Activated CD8-positive, alpha-beta memory T cell treated with anti-CD3 and anti-CD28 coated beads, Interleukin-2, amount 50 U/mL, for 24 hours (primary cell): ENCODE measurements around the gene ERH.

Experiments
- DNase-seq: peaks from one replicate; pipeline ENCODE4 v3.0.0-alpha.2; 2020; ENCODE audit errors: extremely low read depth

The ERH gene

DNA sequence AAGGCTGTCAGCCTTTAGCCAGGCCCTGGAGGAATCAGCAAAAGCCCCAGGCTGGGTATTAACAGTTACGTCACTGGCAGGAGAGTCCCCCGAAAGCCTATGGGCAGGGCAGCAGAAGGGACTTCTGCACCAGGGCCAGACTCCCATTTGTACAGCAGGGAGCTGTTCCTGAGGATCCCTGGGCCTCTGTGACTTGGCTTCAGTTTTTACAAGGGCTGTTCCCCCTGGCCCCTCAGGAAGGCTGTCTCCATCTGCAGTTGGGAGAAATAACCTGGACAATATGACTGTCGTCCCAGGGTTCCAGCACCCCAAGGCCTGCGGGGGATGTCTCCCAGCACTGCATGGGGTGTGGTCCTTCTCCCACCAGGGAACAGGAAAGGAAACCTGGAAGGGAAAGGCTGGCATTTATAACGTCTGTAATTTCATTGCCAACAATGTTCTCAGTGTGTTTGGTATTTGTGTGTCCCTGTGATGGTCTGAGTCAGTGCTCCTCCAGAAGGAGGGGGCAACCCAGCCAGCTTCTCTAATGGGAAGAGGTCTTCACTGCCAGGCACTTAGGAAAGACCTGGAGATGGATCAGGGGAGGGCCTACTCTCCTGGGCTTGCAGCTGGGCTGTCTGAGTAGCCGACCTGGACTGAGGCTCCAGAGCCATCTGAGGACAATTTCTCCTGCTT, 42.4 kb downstream of the ERH start:
- no peak for DNase-seq

GRCh38 chr14:69355154-69355597, 42.9 kb downstream of the ERH start:
- DNase-seq: no peak

DNA sequence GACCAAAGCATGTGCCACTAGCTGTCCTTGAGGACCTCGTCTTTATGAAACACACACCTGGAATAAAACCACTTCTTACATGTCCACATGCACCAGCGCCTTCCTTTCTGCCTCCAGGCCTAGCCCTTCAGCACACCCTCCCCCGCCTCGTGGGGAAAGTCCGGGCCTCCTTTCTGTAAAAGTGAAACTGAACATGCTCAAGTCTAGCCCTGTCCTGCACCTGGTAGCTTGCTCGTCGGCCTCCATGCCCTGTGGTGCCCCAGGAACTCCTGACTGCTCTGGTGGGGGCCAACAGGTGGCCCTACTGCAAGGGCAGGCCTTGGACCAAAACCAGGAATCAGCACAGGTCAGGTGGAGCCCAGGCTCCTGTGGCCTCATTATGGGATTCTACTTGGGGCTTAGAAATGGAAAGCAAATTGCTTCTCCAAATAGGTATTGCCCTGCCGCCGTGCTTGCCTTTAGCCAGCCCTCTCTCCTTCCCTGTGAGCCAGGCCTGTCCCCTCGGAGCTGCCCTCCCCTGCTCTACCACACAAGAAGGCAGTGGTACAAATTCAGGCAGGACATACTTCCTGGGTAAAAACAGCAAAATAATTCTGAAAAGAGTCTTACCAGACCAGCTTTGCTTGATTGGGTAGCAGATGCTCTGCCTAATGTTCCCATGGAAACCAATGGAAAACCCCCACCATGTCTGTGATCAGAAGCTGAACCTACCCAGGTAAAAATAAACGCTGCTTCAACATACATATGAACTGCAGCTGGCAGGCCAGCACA, 43.5 kb downstream of the ERH start:
- DNase-seq: peak; percentile 28

DNA sequence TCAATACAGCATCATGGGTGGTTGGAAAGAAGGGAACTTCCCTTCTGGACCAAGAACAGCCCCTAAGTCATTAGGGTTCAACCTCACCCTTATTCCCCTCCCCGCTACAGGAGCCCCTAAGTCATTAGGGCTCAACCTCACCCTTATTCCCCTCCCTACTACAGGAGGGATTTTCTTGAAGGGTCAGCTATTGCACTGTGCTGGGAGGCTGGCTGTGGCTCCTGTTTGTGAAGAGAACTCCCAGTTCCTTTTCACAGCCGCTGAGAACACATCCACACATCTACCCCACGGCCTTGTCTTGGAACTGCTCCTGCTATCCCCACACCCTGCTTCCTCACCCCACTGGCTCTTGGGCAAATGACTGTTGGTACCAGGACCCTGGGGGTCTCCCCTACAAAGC, 44.9 kb downstream of the ERH start:
- DNase-seq: no peak

- DNase-seq: no peak
Measured at GRCh38 chr14:69351911-69352310, 46.2 kb downstream of the ERH start.

DNA sequence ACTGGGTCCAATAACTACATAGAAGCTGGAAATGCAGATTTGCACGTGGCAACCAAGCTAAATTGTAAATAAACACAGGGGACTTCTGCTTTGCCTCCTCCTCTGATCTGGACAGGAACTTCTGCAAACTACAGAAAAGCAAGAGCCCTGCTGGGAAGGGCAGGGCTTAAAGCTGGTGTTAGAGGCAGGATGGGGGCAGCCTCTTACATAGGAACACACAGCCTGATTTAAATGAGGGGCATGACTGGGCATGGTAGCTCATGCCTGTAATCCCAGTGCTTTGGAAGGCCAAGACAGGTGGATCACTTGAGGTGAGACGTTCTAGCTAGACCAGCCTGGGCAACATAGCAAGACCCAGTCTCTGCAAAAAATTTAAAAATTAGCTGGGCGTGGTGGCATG, 46.7 kb downstream of the ERH start:
- DNase-seq: no peak

GRCh38 chr14:69350892-69351291, 47.2 kb downstream of the ERH start:
- no peak for DNase-seq

DNA sequence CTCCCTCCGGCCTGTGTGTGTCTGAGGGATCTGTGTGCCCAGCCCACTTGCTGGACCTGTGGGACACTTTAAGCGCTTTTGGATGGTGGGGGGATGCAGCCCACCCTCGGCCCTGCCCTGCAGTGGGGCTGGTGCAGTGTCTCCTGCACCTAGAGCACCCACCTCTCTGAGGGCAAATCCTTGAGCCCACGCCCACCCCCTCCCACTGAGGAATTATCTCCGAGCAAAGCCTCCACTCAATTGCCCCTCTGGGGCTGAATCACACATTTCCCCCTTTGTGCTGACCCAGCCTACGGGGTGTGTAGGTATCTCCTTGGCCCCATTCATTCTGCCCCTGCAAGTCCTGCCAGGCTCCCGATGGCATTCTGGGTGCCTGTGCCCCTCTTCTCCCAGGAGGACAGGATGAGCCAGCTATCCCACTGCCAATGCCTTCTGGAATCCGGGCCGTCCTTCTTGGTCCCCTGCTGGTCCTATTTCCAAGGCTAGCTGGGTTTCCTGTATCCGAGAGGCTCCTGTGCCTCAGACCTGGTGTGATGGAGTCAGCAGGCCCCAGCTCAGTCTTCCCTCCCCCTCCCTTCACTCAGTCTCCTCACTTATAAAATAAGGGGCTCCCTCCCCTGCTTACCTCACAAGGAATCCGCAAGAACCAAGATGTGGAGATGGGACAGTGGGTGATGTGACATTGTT, 48.9 kb downstream of the ERH start:
- no peak for DNase-seq

DNA sequence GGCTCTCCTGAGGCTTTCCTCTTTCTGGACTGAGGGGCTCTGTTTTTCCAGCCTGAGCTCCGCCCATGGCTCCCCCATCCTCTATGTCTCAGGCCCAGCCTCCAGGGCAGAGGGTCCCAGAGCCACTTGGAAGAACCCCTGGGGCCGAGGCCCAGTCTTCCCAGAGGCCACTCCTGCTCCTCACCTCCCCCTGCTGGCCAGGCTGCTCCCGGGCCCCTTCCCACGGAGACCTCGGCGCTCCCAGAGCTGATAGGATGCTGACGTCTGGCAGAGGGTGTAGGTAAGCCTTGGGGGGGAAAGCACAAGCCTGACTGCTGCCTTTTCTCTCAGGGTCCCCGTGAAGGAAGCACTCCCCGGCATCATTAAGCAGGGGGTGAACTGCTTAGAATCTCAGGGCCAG, 51.4 kb downstream of the ERH start:
- DNase-seq: no peak

DNA sequence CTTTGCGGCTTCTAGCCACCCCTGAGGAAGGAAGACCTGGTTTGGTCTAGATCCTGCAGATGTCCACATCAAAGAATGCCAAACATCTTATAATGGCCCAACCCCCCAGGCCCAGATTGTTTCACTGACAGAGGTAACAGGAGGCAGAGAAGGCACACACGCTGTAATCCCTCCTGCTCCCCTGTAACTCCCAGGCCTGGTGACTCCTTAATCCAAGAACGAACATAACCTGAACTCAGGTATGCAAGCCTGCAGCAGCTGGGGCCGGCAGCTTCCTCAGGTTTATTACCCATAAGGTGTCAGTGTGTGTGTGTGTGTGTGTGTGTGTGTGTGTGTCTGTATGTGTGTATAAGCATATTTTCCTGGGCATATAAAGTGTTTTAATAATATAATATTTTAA, 52.7 kb downstream of the ERH start:
- no peak for DNase-seq

DNA sequence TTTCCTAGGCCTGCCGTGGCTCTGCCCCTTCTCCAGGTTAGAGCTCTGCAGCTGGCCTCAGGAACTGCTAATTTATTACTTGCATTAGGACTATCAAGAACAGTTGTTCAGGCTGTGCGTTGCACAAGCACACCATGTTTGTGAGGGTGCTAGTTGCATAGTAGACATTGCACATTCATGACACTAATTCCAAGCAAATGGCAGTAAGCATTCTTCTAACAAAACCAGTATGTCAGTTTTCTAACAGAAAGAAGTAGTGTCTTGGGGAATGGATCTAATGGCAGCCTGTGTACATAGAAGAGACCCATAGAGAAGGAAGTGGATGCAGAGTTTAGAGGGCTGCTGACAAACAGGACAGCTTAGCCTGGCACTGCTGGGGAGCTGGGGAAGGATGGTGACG, 53.9 kb downstream of the ERH start:
- DNase-seq: no peak

- no peak for DNase-seq
Measured at GRCh38 chr14:69342928-69343525, 55.1 kb downstream of the ERH start.

- no peak for DNase-seq
Measured at GRCh38 chr14:69339426-69339825, 58.7 kb downstream of the ERH start.

DNA sequence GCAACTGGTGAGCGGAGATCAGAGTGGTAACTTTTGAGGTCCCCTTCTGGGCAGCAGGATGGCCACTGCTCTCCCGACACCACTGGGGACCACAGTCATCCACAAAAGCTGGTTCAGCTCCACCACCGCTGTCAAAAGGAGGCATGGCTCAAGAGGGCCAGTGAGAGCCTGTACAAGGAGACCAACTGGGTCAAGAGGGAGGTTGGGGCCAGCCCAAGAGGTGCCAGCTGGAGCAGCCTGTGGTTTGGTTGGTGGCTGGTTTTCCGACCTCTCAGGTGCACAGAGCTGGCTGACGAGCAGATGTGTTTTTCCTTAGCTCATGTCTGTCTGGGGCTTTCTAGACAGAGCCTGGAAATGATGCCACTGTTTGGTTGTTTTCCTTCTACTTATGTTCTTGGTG, 60.1 kb downstream of the ERH start:
- DNase-seq: no peak

DNA sequence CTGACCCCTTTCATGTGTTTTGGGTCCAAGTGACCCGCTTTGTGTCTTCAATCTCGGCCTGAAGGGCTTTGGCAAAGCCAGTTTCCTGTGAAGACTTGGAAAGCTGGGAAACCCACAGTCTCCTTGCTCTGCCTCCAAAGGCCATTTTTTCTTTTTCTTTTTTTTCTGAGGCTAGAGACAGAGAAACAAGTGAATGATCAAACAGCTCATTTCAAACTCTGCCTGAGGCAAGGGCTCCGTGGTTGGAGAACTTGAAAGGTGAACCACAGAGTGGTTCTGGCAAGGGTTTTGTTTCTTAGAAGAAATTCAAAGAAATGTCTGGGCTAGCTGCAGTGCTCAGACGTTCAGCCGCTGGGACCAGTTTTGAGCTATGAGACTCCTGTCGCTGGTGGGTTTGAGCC, 62.7 kb downstream of the ERH start:
- no peak for DNase-seq

- no peak for DNase-seq
Measured at GRCh38 chr14:69334576-69334975, 63.5 kb downstream of the ERH start.

DNA sequence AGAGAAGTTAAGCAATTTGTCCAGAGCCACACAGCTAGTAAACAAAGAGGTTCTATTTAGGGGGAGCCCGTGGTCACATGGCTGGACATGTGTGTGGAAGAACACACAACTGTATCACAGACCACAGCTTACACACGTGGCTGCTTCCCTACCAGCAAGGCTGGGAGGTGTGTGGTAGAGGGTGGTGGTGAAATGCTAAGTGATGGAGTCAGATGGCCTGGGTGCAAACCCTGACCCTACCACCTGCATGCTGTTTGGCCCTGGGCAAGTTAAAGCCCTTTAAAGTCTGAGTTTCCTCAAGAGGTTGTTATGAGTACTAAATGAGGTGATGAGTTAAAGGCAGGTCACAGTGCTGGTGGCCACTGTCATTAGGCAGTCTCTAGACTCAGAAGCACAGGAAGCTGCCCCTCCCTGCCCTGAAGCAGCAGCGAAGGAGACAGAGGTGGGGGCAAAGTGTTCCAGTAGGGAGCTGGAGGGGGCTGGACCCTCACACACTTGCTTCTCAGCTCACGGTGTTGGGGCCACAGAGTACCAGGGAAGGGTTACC, 64.2 kb downstream of the ERH start:
- no peak for DNase-seq

DNA sequence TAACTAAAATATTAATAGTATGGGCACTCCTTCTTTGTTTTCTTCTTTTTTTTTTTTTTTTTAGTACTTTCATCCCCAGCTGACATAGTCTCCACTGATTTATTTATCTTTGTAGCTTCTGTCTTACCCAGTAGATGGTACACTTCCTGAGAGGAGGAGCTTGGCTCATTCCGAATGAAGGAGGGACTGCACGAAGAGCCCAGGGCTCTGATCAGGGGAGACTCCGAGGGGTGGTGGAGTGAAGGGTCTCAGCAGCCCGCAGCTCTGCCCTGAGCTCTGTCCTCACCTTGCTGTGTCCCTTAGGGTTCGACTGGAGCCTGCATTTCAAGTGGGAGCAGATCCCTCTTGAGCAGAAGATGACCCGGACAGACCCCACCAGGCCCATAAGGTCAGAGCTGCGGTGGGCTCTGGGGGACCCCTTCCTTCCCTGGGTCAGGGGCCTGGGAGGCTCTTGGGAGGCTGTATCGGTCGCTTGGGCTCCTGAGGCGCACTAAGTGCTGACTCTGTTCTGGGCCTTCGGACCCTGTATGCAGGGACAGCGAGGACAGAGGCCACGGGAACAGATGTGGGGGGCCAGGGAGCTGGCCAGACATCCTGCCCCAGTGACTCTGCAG, 65.2 kb downstream of the ERH start:
- DNase-seq: no peak

DNA sequence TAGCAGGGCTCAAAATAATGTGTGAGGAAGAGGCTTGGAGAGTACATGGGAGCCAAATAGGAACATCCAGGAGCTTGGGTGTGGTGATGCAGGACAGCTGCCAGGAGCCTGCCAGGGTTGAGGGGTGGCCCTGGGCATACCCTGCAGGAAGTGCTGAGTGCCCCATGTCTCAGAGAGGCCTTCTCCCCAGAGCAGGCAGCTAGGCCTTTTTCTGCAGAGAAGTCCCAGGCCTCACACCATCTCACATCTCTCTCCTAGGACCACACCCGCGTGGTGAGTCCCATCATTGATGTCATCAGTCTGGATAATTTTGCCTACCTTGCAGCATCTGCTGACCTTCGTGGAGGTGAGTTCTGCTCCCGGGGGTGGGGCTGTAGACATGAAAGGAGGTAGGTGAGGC, 66.9 kb downstream of the ERH start:
- DNase-seq: no peak
